SK-MEL-5 (cell line): ENCODE measurements around the gene SCN4A. TPM values are rescaled to one million over a fixed set of nuclear protein-coding genes. Genes with fewer than 3 reads are reported as not detected.
A peak's percentile ranks its signal among the peaks of the same experiment; 100 is the strongest.

ENCODE experiments used
- DNase-seq: peaks from one replicate; pipeline ENCODE4 v3.0.0-alpha.2; 2016; ENCODE audit warnings: low read depth, low spot score
- in situ Hi-C: cut with HindIII; loops from 2 replicates; pipeline ENCODE4 v1.10.0; 2016; ENCODE audit warnings: low sequenced_read_pairs, high pct_unique_total_duplicates, low pct_unique_long_range_greater_than_20kb
- total RNA-seq: library from RNA; depleted of rRNA; stranded (reverse); fragments of >200 nt; shearing (Covaris generic); gene quantifications from 2 replicates; pipeline ENCODE4 v1.2.3, GENCODE V29; 2014

The SCN4A gene
- total RNA-seq, 1 experiment from 2014 or later: not detected

DNA sequence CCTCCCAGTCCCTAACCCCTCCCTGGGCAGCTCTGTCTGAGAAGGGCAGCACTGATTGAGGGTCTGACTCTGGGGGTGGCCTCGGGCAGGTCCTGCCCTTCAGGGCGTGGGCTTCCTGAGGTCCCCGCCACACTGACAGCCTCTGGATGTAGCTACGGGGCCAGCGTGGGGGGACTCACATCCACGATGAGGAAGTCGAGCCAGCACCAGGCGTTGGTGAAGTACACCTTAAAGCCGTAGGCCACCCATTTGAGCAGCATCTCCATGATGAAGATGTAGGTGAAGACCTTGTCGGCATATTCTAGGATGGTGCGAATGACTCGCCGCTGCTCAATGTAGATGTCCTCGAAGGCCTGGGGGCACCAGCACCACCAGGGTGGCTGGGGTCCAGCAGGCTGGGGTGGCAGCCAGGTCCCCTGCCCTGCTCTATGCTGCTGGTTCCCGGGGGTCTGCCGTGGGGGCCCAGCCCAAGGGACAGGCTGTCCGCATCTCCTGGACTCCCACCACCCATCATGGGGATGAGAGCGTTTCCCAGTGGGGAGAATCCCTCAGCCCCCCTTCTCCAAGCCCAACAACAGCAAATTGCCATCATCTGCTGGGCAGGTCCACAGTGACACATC is 24.9 kb downstream of the SCN4A start:
- in situ Hi-C loops: no loop called here
- DNase-seq: no peak

DNA sequence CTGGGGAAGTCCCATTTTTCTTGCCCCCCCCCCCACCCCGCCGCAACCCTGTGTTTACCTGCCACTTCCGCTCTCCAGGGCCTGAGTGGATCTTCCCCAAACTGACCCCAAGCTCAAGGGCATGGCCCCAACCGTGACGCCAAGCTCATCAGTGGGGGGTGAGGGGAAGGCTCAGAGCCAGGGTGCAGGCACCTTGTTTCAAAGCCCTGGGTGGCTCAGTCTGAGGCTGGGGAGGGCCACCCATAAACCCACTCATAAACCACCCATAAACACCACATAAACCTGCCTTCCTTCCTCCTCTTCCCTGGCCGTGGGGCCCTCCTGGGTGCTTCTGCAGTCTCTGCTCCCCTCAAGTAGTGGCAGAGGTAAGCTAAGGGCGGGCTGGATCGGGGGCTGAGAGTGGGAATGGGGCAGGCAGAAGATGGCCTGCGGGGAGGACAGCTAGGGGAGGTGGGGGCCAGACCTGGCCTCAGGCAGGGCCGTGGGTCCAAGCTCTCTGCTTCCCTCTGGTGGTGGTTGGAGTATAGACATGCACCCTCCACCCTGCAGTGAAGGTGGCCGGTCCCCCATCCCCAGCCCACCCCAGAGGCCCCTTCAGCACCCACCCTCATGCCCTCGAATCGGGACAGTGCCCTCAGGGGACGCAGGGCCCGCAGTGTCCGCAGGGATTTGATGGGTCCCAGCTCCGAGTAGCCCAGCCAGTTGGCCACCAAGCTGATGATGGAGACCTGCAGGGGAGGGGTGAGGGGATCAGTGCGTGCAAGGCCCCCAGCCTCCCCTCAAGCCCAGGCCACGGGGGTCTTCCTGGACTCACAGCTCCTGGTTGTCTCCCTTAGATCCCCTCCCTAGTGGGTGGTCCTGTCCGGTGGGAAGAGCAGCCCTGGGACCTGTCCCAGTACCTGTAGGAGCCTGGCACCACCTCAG is 26.0 kb downstream of the SCN4A start:
- in situ Hi-C loops: no loop called here
- DNase-seq: peak; percentile 56

DNA sequence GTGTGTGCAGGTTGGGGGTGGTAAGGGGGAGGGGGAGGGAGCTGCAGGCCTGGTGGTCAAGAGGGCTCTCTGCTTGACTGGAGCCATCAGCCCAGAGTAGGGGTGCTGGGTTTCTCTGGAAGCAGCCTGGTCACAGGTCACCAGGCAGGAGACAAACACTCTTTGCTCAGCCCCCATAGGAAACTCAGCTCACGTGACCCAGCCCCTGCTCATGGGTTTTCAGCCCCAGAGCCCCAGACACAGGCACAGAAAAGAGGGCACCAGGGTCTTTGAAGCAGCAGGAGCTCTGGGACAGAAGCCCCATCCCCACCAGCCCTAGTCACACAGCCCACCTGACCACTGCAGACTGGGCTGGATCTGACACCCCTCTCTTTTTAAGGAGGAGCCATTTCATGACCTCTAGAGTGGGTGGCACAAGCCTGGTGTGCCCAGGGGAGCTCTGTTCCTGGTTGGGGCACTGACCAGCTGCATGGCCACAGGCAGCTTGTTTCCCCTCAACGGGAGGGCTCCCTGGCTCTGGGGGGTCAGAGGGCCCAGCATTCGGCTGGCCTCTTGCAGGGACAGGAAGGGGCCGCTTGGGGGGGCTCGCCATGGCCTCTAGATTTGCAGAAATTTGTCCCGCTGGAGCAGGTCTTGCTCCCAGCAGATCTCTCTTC is 26.8 kb downstream of the SCN4A start:
- in situ Hi-C loops: no loop called here
- no peak for DNase-seq

DNA sequence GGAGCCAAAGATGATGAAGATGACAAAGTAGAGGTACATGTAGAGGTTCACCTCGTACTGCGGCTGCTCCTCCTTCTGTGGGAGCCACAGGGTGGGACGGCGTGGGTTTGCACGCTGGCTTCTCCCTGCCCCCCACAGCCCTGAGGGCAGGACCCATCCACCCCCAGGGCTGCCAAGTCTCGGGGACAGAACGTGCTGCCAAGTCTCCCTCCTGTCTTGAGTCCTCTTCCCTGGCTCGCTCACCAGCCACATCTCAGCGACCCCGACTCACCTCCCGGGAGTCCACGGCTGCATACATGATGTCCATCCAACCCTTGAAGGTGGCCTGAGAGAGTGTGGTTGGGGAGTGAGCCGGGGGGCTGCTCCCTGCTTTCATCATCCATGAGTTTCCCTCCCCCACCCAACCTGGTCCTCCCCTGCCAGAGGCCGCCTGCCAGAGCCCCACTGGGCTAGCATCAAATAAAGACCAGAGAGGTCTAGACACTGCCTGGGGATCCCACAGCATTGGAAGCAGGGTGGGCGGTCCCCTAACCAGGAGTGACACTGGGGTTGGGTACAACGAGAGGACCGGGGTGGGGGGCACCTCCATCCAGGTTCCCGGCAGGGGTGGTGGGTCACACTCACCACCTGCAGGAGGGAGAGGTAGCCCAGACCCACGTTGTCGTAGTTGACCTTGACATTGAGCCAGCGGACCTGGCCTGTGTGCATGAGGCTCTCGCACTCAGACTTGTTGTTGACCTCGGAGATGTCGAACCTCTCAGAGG is 27.8 kb downstream of the SCN4A start:
- in situ Hi-C loops: no loop called here

DNA sequence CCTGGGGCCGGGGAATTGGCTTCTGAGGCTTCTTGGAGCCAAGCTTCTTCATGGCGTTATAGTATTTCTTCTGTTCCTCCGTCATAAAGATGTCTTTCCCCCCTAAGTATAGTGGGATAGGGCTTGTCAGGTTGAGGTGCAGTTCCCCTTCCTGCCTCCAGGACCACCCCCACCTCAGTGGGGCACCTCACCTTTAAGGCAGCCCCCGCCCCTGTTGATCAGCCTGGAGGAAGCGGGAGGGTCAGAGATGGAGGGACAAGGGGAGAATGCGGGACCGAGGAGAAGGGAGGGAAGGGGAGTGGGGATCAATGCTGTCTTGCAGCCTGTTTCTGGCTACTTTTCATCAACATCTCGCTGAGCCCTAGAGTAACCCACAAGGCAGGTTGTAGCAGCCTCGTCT is 29.0 kb downstream of the SCN4A start:
- in situ Hi-C loops: no loop called here
- no peak for DNase-seq

More for the DNA sequence above, 27.8 kb downstream of the SCN4A start:
- no peak for DNase-seq

DNA sequence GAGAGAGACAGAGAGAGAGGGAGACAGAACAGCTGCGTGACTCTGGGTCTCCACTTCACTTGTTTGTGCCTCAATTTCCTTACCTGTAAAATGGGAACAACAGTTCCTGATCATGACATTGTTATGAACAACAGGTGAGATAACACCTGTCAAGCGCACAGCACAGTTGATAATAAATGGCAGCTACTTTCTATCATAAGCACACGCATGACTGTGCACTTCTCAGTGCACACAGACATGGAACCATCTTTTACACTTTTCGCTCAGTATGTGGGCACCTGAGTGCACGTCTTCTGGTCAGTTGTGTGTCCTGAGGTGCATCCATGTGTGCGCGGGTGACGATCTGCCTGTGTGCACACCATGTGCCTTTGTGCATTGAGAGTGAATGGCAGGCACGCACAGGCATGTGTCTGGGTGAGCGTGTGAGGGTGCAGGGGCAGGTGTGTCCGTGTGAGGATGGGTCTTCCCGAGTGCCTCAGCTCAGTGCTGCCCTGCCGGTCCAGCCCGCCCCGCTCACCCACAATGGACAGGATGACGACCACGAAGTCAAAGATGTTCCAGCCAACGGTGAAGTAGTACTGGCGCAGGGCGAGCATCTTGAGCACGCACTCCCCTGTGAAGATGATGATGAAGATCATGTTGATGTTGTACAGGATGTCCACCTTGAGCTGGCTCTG is 30.3 kb downstream of the SCN4A start:
- in situ Hi-C loops: no loop called here
- no peak for DNase-seq

DNA sequence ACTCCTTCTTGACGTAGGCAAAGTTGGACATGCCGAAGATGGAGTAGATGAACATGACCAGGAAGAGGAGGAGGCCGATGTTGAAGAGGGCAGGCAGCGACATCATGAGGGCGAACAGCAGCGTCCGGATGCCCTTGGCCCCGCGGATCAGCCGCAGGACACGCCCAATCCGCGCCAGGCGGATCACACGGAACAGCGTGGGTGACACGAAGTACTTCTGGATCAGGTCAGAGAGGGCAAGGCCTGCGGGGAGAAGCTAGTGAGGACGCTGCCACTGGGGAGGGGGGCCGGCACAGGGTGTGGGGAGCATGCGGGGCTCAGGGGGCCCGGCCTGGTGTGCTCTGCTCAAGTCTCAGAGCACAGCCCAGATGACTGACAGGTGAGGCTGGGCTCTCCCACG is 31.0 kb downstream of the SCN4A start:
- no peak for DNase-seq
- in situ Hi-C loops: no loop called here

DNA sequence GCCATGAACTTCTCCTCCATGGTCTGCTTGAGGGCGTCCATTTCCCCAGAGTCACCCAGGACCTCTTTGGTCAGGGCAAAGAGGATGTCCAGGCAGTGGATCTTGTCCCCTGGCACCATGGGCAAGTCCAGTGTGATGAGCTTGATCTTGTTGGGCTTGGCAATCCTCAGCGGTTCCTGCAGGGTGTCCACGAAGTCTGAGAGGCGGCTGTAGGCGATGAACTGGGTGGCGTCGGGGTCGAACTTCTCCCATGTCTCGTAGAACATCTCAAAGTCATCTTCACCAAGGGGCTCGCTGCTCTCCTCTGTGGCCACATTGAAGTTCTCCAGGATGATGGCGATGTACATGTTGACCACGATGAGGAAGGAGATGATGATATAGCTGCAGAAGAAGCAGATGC is 31.6 kb downstream of the SCN4A start:
- in situ Hi-C loops: no loop called here
- no peak for DNase-seq

DNA sequence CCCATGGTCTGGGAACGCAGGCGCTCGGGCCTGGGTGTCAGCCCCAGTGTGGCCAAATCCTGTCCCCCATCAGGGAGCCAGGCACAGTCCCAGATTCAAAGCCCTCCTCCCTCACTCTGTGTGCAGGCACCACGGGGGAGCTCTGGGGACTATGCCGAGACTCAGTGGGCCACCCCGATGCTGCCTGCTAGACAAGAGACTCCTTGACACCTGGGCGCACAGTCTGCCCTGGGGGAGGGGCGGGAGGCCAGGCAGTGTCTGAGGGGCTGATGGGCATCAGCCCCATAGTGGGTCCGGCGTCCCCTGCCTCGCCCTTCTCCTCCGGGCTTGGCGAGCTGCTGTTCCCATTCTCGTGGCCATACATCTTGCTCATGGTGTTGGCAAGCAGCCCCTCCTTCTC is 32.1 kb downstream of the SCN4A start:
- DNase-seq: no peak
- in situ Hi-C loops: no loop called here

DNA sequence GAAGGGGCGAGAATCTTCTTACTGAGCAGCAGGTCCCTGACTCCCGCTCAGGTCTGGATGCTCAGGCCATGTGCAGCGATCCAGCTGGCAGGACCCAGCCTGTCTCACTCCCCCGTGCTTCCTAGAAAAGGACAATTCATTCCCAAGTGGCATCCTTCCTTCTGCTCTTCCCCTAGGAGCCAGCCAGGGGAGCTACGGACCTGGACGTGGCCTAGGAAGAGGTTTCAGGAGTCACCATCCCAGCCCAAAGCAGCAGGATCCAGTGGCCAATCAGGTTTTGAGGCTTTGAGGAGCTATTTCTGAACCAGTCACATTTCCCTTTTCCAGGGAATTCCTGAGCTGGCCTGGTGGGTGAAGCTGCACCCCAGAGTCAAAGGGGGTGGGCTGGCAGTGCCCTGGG is 32.8 kb downstream of the SCN4A start:
- DNase-seq: no peak
- in situ Hi-C loops: no loop called here

DNA sequence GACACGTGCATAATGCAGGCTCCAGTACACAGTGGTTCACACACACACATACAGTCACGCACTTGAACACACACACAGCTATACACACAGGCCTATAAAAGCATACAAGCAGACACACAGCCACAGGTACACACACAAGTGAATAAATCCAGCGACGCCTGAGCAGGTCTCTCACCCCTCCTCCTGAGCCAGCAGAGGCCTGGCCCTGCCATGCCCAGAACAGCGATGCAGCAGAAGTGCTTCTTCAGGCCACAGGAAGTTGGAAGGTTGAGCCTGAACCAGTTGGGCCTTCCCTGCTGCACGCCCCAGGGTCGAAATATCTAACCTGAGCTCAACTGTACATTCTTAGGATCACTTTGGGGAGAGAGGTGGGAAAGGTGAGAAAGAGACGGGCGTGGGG is 33.3 kb downstream of the SCN4A start:
- DNase-seq: no peak
- in situ Hi-C loops: no loop called here

DNA sequence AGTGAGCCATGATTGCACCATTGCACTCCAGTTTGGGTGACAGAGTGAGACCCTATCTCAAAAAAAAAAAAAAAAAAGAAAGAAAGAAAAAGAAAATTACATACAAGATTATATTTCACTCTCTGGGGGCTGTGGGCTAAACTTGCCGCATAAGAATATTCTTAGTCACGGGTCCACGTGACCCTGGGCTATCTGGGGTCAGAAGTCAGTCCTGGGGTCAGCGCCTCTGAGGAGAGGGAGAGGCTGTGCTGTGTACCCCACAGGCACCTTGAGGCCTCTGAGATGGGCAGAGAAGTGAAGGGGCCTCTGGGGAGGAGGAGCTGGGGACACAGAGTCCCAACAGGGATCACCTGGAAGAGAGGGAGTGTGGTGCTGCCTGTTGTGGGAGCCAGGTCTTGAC is 34.8 kb downstream of the SCN4A start:
- in situ Hi-C loops: no loop called here
- DNase-seq: no peak

DNA sequence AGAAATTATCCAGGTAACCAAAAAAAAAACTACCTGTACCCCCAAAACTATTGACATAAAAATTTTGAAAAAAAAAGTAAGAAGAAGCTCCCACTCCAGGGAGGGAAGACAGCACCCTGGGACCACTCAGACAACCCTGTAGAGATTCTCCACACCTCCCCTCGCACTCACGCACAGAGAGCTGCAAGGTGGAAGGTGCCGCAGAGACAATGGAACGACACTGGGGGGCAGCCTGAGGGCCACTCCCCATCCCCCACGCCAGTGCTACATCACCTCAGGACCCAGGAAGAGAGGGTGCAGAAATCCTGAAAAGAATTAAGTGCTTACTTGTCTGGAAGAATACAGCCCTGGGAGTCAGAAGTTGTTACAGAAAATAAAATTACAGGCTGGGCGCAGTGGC is 35.4 kb downstream of the SCN4A start:
- in situ Hi-C loops: no loop called here
- no peak for DNase-seq

DNA sequence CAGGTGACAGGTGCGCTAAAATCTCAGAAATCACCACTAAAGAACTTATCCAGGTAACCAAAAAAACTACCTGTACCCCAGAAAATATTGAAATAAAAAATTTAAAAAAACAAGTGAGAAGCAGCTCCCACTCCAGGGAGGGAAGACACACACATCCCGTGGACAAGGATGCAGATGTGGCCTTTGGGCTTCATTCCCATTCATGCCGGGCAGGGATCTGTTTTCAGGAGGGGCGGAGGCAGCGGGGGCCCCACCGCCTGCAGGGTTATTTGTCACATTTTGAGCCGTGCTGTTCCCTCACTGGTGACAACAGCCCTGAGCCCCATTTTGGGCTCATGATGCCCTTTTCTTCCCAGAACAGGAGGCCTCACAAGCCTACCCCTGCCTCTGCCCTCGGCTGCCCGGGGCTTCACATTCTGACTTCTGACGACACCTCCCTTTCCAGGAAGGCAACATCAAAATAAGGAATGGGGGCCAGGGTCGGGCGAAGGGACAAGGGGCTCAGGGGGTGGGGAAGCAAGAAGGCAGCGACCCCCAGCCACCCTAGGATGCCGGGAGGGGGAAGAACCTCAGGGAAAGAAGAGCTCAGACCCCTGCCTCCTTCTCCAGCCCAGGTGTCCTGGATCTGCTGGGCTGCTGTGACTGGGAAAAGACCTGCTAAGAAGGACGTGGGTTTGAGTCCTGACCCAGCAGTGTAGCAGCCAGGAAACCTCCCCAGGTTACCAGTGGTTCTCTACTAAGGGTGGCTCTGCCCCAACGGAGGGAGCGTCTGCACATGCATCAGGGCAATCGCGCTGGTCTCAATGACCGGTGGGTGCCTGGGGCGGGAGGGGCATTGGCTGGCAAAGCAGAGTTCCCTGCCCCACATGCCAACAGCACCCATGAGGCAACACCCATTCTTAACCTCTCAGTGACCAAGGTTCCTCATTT is 38.3 kb downstream of the SCN4A start:
- DNase-seq: no peak
- in situ Hi-C loops: no loop called here

DNA sequence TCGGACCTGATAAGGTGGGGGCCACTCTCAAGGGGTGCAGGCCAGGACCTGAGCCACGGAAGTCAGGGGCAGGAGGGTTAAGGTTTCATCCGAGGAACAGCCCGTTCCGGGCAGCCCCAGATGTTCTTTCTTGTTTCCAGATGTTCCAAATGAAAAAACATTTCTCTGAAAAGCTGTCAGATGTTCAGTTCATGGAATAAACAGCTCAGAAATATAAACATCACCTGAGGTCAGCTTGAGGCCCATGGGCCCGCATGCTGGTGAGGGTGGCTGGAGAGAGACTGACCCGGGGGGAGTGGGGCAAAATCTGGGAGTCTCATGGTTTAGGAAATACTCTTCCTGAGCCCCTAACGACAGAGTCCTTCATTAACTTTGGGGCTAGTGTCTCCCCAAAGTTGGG is 39.1 kb downstream of the SCN4A start:
- in situ Hi-C loops: no loop called here
- no peak for DNase-seq

DNA sequence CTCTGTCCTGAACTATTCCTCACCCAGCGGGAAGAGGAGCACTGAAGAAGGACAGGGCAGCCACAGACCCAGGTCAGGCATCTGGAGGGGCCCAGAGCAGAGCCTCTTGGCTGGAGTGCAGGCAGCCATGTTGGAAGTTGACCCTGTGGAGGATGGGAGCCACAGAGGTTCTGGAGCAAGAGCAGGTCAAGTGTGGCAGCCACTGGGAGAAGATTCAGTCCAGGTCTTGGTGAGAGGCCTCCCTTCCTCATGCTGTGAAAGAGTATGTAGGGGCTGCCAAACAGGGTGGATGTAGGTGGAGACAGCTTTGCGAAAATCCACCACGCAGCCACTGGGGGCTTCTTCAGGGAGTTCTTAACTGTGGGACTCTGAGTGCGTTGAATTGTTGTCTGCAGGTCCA is 40.0 kb downstream of the SCN4A start:
- in situ Hi-C loops: no loop called here
- DNase-seq: no peak
